DOHH2 (cell line): ENCODE results near the gene CASP6.

Experiments
- H3F3A ChIP-seq: fragments of 200-600 bp; sonication (generic), shearing (Covaris generic); 2 replicates; pipeline ENCODE4 v1.6.0; 2016; ENCODE audit warnings: antibody characterized with exemption, mild to moderate bottlenecking; ENCODE audit not compliant: control insufficient read depth, insufficient read depth
- H3K27ac ChIP-seq: fragments of 200-600 bp; sonication (generic); 2 replicates; pipeline ENCODE4 v1.5.1; 2014; ENCODE audit warnings: low read depth, mild to moderate bottlenecking, low read length, moderate library complexity
- H3K27me3 ChIP-seq: fragments of 200-600 bp; sonication (generic); 2 replicates; pipeline ENCODE4 v1.6.1; 2014; ENCODE audit warnings: mild to moderate bottlenecking, low read length, mixed read lengths; ENCODE audit not compliant: control insufficient read depth
- H3K36me3 ChIP-seq: fragments of 200-600 bp; sonication (generic); 2 replicates; pipeline ENCODE4 v1.6.1; 2014; ENCODE audit warnings: mild to moderate bottlenecking, low read length, moderate library complexity, mixed read lengths; ENCODE audit not compliant: control insufficient read depth
- H3K4me1 ChIP-seq: fragments of 200-600 bp; sonication (generic); 2 replicates; pipeline ENCODE4 v1.6.1; 2014; ENCODE audit warnings: mild to moderate bottlenecking, low read length, mixed read lengths; ENCODE audit not compliant: control insufficient read depth
- H3K4me2 ChIP-seq: fragments of 200-600 bp; sonication (generic); 2 replicates; pipeline ENCODE4 v1.6.0; 2014; ENCODE audit warnings: mild to moderate bottlenecking, low read length, moderate library complexity
- H3K4me3 ChIP-seq: fragments of 200-600 bp; sonication (generic); 2 replicates; pipeline ENCODE4 v1.5.1; 2014; ENCODE audit warnings: mild to moderate bottlenecking, low read length, mixed read lengths
- H3K79me2 ChIP-seq: fragments of 200-600 bp; sonication (generic); 2 replicates; pipeline ENCODE4 v1.6.1; 2014; ENCODE audit warnings: mild to moderate bottlenecking, low read length, mixed read lengths; ENCODE audit not compliant: control insufficient read depth
- H3K9me2 ChIP-seq: fragments of 200-600 bp; sonication (generic); replicated peaks from 2 replicates; pipeline ENCODE4 v1.6.1; 2014; ENCODE audit warnings: mild to moderate bottlenecking, low read length, mixed read lengths; ENCODE audit not compliant: control insufficient read depth
- H3K9me3 ChIP-seq: fragments of 200-600 bp; sonication (generic); 2 replicates; pipeline ENCODE4 v1.6.1; 2014; ENCODE audit warnings: antibody characterized with exemption, low read length, mixed read lengths; ENCODE audit not compliant: control insufficient read depth, insufficient read depth
- H4K20me1 ChIP-seq: fragments of 200-600 bp; sonication (generic); 2 replicates; pipeline ENCODE4 v1.6.0; 2014; ENCODE audit warnings: low read depth, mild to moderate bottlenecking, antibody characterized with exemption, low read length, moderate library complexity; ENCODE audit not compliant: control insufficient read depth, insufficient read depth
- CTCF ChIP-seq: fragments of 200-600 bp; sonication (generic); IDR thresholded peaks from one replicate; pipeline ENCODE4 v1.5.1; 2014; ENCODE audit warnings: antibody characterized with exemption, mild to moderate bottlenecking, low read depth, low read length; ENCODE audit not compliant: poor library complexity, severe bottlenecking
- EZH2phosphoT487 ChIP-seq: fragments of 200-600 bp; sonication (generic); IDR thresholded peaks from 2 replicates; pipeline ENCODE4 v1.6.1; 2017; ENCODE audit warnings: borderline replicate concordance, mild to moderate bottlenecking, antibody characterized with exemption, low read length, moderate library complexity, mixed read lengths

The CASP6 gene

DNA sequence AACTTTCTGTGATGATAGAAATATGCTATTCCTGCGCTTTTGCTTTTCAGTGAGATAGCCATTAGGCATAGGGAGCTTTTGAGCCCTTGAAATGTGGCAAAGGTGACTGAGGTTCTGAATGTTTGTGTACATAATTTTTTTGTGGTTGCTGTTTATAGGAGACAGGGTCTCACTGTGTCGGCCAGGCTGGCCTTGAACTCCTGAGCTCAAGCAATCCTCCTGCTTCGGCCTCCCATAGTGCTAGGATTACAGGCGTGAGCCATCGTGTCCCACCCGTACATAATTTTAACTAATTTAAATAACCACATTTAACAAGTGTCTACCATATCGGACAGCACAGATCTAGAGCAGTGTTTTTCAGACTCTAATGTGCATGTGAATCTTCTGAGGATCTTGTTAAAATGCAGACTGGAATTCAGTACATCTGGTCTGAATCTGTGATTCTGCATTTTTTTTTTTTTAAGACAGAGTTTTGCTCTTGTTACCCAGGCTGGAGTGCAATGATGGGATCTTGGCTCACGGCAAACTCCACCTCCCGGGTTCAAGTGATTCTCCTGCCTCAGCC, 45.3 kb downstream of the CASP6 start:
- H3K27ac ChIP-seq, result no peak overlapping the region
- H3K27me3 ChIP-seq, result no peaks in the 10 kb centered on the region
- peaks cover 11% of the 10 kb centered on the region for H3K36me3 ChIP-seq
- no peaks in the 10 kb centered on the region for H3F3A ChIP-seq
- no peaks in the 10 kb centered on the region for H4K20me1 ChIP-seq
- H3K4me3 ChIP-seq, result no peak overlapping the region
- H3K9me3 ChIP-seq, result no peaks in the 10 kb centered on the region
- TF ChIP-seq EZH2phosphoT487, result no peak
- TF ChIP-seq CTCF, result no peak
- H3K4me1 ChIP-seq, result no peaks in the 10 kb centered on the region
- H3K79me2 ChIP-seq, result peaks cover 44% of the 10 kb centered on the region
- H3K4me2 ChIP-seq, result no peak overlapping the region
- no peaks in the 10 kb centered on the region for H3K9me2 ChIP-seq

- no peaks in the 10 kb centered on the region for H4K20me1 ChIP-seq
- H3K4me2 ChIP-seq, result no peak overlapping the region
- H3F3A ChIP-seq, result no peaks in the 10 kb centered on the region
- H3K9me3 ChIP-seq, result no peaks in the 10 kb centered on the region
- TF ChIP-seq CTCF (no peak), EZH2phosphoT487 (no peak)
- H3K4me1 ChIP-seq, result no peaks in the 10 kb centered on the region; the same call in 1 of the 2 replicates
- H3K27ac ChIP-seq, result no peak overlapping the region
- peaks cover 4% of the 10 kb centered on the region for H3K36me3 ChIP-seq
- no peak overlapping the region for H3K4me3 ChIP-seq
- no peaks in the 10 kb centered on the region for H3K9me2 ChIP-seq
- peaks cover 66% of the 10 kb centered on the region for H3K79me2 ChIP-seq
- H3K27me3 ChIP-seq, result no peaks in the 10 kb centered on the region
These were observed 47.8 kb downstream of the CASP6 start for GRCh38 chr4:109655396-109655795.

- Histone ChIP-seq H3K9me2 (no peaks in the 10 kb centered on the region), H3K79me2 (peaks cover 87% of the 10 kb centered on the region), H3K4me2 (no peak overlapping the region), H3K9me3 (peaks cover 14% of the 10 kb centered on the region), H3K4me3 (no peak overlapping the region), H3K36me3 (peaks cover 19% of the 10 kb centered on the region), H3F3A (no peaks in the 10 kb centered on the region), H3K27me3 (no peaks in the 10 kb centered on the region), H3K27ac (no peak overlapping the region), H3K4me1 (peaks cover 12% of the 10 kb centered on the region), H4K20me1 (no peaks in the 10 kb centered on the region; the same call in 1 of the 2 replicates)
- TF ChIP-seq CTCF (no peak), EZH2phosphoT487 (no peak)
These were observed 53.4 kb downstream of the CASP6 start for GRCh38 chr4:109649872-109650271.
